ENCODE results near the gene TXLNG.
A peak's percentile ranks its signal among the peaks of the same experiment; 100 is the strongest.
"Not testable (repeated sequence)": the region's sequence is repeated elsewhere in the genome, so short reads cannot be mapped to it uniquely, and the experiment has no call there.

The TXLNG gene

GRCh38 chrX:16786139-16786790, at the start of gene TXLNG:
Gene TXLNG (plus strand): TSS chrX:16786466. CDS start chrX:16786488, 22 bp downstream.
- peak; percentile 78 for DNase-seq (ENCODE audit: low read depth)

- no peak for DNase-seq (ENCODE audit: low read depth)
Observed at GRCh38 chrX:16737024-16737423, 49.2 kb upstream of the TXLNG start.

- no peak for DNase-seq (ENCODE audit: low read depth)
Observed at GRCh38 chrX:16739574-16739973, 46.7 kb upstream of the TXLNG start.

- no peak for DNase-seq (ENCODE audit: low read depth)
Observed at GRCh38 chrX:16743604-16744325, 42.5 kb upstream of the TXLNG start.

GRCh38 chrX:16745102-16745501, 41.2 kb upstream of the TXLNG start:
- no peak for DNase-seq (ENCODE audit: low read depth)

GRCh38 chrX:16745659-16746058, 40.6 kb upstream of the TXLNG start:
- no peak for DNase-seq (ENCODE audit: low read depth)

GRCh38 chrX:16748425-16748824, 37.8 kb upstream of the TXLNG start:
- DNase-seq (ENCODE audit: low read depth), result no peak

GRCh38 chrX:16750136-16750535, 36.1 kb upstream of the TXLNG start:
- no peak for DNase-seq (ENCODE audit: low read depth)

- DNase-seq (ENCODE audit: low read depth), result no peak
Observed at GRCh38 chrX:16754019-16754418, 32.2 kb upstream of the TXLNG start.

GRCh38 chrX:16756724-16757123, 29.5 kb upstream of the TXLNG start:
- no peak for DNase-seq (ENCODE audit: low read depth)

GRCh38 chrX:16761500-16761899, 24.8 kb upstream of the TXLNG start:
- not testable (repeated sequence) for DNase-seq (ENCODE audit: low read depth)

GRCh38 chrX:16762579-16762978, 23.7 kb upstream of the TXLNG start:
- DNase-seq (ENCODE audit: low read depth), result no peak

GRCh38 chrX:16765594-16765993, 20.7 kb upstream of the TXLNG start:
- DNase-seq (ENCODE audit: low read depth), result no peak

- no peak for DNase-seq (ENCODE audit: low read depth)
Observed at GRCh38 chrX:16770970-16771482, 15.2 kb upstream of the TXLNG start.

- DNase-seq (ENCODE audit: low read depth), result no peak
Observed at GRCh38 chrX:16771483-16772398, 14.5 kb upstream of the TXLNG start.

- DNase-seq (ENCODE audit: low read depth), result no peak
Observed at GRCh38 chrX:16772460-16772859, 13.8 kb upstream of the TXLNG start.

- DNase-seq (ENCODE audit: low read depth), result no peak
Observed at GRCh38 chrX:16774746-16775145, 11.5 kb upstream of the TXLNG start.

GRCh38 chrX:16778545-16778944, 7.7 kb upstream of the TXLNG start:
- no peak for DNase-seq (ENCODE audit: low read depth)

- no peak for DNase-seq (ENCODE audit: low read depth)
Observed at GRCh38 chrX:16778993-16779392, 7.3 kb upstream of the TXLNG start.

GRCh38 chrX:16779815-16780214, 6.5 kb upstream of the TXLNG start:
- DNase-seq (ENCODE audit: low read depth), result not testable (repeated sequence)

- DNase-seq (ENCODE audit: low read depth), result no peak
Observed at GRCh38 chrX:16783452-16783851, 2.8 kb upstream of the TXLNG start.

- DNase-seq (ENCODE audit: low read depth), result not testable (repeated sequence)
Observed at GRCh38 chrX:16784440-16784839, 1.8 kb upstream of the TXLNG start.

Data from stimulated activated CD8-positive, alpha-beta memory T cell treated with anti-CD3 and anti-CD28 coated beads, Interleukin-15, amount 100 ng/mL, for 1 hour (primary cell).